ENCODE data around the gene AMBRA1.
A peak's percentile ranks its signal among the peaks of the same experiment; 100 is the strongest.

AMBRA1 gene

DNA sequence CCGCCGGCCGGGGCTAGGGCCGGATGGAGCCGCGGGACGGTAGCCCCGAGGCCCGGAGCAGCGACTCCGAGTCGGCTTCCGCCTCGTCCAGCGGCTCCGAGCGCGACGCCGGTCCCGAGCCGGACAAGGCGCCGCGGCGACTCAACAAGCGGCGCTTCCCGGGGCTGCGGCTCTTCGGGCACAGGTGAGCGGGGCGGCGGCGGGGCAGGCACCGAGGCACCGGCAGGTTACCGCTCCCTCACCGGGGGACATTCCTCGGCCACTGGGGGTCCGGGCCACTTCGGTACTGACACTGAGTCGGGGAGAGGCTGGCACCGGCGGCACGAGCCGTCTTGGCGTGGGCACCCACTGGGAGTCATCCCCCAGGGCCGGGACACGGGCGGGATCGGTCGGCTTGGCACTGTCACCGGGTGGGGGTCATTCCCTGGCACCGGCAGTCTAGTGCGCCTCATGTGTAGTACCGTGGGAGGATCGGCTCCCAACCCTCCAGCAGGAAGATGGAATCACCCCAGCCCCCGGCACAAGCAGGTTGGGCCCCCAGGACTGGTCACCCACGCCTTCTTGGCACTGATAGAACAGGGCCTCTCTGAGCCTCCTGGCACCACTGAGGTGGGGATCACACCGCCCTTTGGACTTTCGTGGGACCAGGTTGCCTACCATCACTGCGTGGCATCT, 246.0 kb downstream of the AMBRA1 start:
- no peak for DNase-seq (ENCODE audit: low read depth)

DNA sequence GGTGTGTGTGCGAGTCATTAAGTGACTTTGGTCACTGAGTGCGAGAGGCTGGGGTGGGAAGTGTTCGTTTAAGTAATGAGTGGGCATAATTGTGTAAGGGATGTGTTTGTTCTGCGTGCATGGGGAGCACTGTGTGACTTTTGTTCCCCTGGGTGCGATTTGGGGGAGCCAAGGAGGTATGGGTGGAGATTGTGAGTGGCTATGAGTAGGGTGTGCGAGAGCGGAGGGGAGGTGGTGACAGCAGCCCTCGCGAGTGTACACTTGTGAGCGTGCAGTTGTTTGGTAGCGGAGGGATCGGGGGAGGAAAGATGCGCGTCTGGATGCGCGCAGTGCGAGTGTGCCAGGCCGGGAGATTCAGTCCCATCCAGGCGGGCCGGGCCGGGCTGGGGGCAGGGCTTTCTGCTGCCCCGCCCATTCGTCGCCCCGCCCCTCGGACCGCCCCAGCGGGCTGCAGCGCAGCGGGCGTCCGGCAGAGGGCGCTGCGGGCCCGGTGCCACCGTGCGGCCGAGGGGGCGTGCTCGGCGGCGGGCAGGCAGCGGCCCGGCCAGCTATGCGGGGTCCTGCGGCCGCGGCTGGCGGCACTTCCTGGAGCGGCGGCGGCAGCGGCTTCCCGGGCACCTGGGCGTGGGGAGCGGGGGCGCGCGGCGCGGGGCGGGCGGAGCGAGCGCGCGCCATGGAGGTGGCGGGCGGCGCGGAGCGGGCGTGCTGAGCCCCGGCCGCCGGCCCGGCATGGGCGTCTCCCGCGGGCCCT, 246.8 kb downstream of the AMBRA1 start, which contains the start of gene DGKZ:
TSS of gene DGKZ (plus strand) at position 578 of the 751 bp plus-strand sequence. CDS start 197 bp downstream, outside the sequence.
- DNase-seq (ENCODE audit: low read depth): peak; percentile 94

All from activated T-cell treated with anti-CD3 and anti-CD28 coated beads for 48 hours (primary cell).